Nephron (organoid): ENCODE results near the gene OAS3.

Experiments
- H3K27ac Mint-ChIP-seq, 3 experiments: 2 replicates each; pipeline ENCODE4 v1.8.0; 2020; ENCODE audit warnings: mixed read lengths in 3 of 3, mild to moderate bottlenecking in 2 of 3, moderate library complexity in 1 of 3
- H3K27me3 Mint-ChIP-seq: 2 replicates; pipeline ENCODE4 v1.8.0; 2021; ENCODE audit warnings: low read depth, mild to moderate bottlenecking, moderate library complexity, mixed read lengths
- H3K36me3 Mint-ChIP-seq: 2 replicates; pipeline ENCODE4 v1.8.0; 2020; ENCODE audit warnings: low read depth, mixed read lengths
- H3K4me1 Mint-ChIP-seq: 2 replicates; pipeline ENCODE4 v1.8.0; 2020; ENCODE audit warnings: mixed read lengths
- H3K4me3 Mint-ChIP-seq, 3 experiments: 2 replicates each; pipeline ENCODE4 v1.8.0; 2020; ENCODE audit warnings: mild to moderate bottlenecking in 3 of 3, mixed read lengths in 3 of 3, moderate library complexity in 2 of 3
- H3K9me3 Mint-ChIP-seq: 2 replicates; pipeline ENCODE4 v1.8.0; 2020; ENCODE audit warnings: mixed read lengths
- TF ChIP-seq, protein P1 (sequence below), 3 experiments: fragments of 200-600 bp; sonication (generic); IDR thresholded peaks; one replicate each; pipeline ENCODE4 v1.5.0; 2021; ENCODE audit warnings: antibody characterized with exemption in 3 of 3; ENCODE audit not compliant: unreplicated experiment in 3 of 3

The OAS3 gene

GRCh38 chr12:112977641-112978040 is 39.4 kb downstream of the OAS3 start:
- TF ChIP-seq, protein P1, sequence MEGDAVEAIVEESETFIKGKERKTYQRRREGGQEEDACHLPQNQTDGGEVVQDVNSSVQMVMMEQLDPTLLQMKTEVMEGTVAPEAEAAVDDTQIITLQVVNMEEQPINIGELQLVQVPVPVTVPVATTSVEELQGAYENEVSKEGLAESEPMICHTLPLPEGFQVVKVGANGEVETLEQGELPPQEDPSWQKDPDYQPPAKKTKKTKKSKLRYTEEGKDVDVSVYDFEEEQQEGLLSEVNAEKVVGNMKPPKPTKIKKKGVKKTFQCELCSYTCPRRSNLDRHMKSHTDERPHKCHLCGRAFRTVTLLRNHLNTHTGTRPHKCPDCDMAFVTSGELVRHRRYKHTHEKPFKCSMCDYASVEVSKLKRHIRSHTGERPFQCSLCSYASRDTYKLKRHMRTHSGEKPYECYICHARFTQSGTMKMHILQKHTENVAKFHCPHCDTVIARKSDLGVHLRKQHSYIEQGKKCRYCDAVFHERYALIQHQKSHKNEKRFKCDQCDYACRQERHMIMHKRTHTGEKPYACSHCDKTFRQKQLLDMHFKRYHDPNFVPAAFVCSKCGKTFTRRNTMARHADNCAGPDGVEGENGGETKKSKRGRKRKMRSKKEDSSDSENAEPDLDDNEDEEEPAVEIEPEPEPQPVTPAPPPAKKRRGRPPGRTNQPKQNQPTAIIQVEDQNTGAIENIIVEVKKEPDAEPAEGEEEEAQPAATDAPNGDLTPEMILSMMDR (IDR thresholded peaks at IDR 0.05; ENCODE audit: unreplicated experiment in 3 of 3) = no peak
- no peaks in the 10 kb centered on the region for H3K4me1 Mint-ChIP-seq

GRCh38 chr12:112978163-112979040 is 40.1 kb downstream of the OAS3 start, which contains the start of gene OAS2:
Gene OAS2, plus strand, starts transcription at chr12:112978519. Its CDS starts 90 bp downstream, at chr12:112978609.
- Mint-ChIP-seq H3K4me3 (no peak within 1 kb of the TSS), H3K4me1 (no peaks in the 10 kb centered on the region), H3K36me3 (no peaks in the 10 kb centered on the region), H3K27ac (no peak within 1 kb of the TSS), H3K27me3 (peaks cover under 1% of the 10 kb centered on the region), H3K9me3 (peaks cover 9% of the 10 kb centered on the region)
- TF ChIP-seq, protein P1 (IDR thresholded peaks at IDR 0.05; ENCODE audit: unreplicated experiment in 3 of 3) = no peak

More at GRCh38 chr12:112977641-112978040, 39.4 kb downstream of the OAS3 start:
- Mint-ChIP-seq H3K27ac (no peak overlapping the region), H3K36me3 (no peaks in the 10 kb centered on the region), H3K4me3 (no peak overlapping the region), H3K27me3 (no peaks in the 10 kb centered on the region), H3K9me3 (peaks cover 8% of the 10 kb centered on the region)

DNA sequence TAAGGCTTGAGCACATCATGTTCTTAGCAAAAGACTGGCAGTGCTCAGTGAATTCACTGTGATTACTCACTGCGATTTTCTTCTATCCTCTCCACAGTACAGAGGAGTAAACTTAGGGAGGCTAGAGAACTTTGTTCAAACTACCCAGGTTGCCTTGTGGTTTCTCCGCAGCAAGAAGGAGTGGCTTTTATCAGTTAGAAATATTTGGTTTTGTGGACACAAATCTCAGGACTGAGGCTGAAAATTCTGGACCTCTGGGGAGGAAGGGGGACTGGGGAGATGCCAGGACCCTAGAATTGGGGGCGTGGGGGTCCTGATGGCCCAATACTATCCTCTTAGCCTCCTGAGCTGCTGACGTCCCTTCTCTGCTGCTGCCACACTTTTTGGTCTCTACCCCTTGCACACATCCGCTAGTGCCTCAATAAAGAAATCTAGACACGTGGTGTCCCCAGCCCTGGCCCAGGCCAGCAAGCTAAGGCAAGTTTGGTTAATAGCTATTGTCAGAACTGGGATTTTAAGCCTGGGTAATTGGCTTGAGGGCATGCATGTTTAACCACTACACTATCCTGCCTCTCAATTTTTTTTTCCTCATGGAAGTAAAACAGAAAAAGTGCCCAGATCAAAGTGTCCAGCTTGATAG is 40.9 kb downstream of the OAS3 start:
- TF ChIP-seq, protein P1 (IDR thresholded peaks at IDR 0.05; ENCODE audit: unreplicated experiment in 3 of 3) = no peak
- H3K4me3 Mint-ChIP-seq = no peak overlapping the region
- peaks cover 4% of the 10 kb centered on the region for H3K27me3 Mint-ChIP-seq
- no peak overlapping the region for H3K27ac Mint-ChIP-seq
- peaks cover 9% of the 10 kb centered on the region for H3K9me3 Mint-ChIP-seq
- no peaks in the 10 kb centered on the region for H3K36me3 Mint-ChIP-seq
- H3K4me1 Mint-ChIP-seq = no peaks in the 10 kb centered on the region

- H3K27ac Mint-ChIP-seq = no peak overlapping the region
- TF ChIP-seq, protein P1 (IDR thresholded peaks at IDR 0.05; ENCODE audit: unreplicated experiment in 3 of 3) = no peak
- H3K9me3 Mint-ChIP-seq = peaks cover 20% of the 10 kb centered on the region
- H3K36me3 Mint-ChIP-seq = no peaks in the 10 kb centered on the region
- H3K4me3 Mint-ChIP-seq = no peak overlapping the region
- peaks cover 4% of the 10 kb centered on the region for H3K27me3 Mint-ChIP-seq
- no peaks in the 10 kb centered on the region for H3K4me1 Mint-ChIP-seq
Observed at GRCh38 chr12:112980491-112981158, 42.4 kb downstream of the OAS3 start.

DNA sequence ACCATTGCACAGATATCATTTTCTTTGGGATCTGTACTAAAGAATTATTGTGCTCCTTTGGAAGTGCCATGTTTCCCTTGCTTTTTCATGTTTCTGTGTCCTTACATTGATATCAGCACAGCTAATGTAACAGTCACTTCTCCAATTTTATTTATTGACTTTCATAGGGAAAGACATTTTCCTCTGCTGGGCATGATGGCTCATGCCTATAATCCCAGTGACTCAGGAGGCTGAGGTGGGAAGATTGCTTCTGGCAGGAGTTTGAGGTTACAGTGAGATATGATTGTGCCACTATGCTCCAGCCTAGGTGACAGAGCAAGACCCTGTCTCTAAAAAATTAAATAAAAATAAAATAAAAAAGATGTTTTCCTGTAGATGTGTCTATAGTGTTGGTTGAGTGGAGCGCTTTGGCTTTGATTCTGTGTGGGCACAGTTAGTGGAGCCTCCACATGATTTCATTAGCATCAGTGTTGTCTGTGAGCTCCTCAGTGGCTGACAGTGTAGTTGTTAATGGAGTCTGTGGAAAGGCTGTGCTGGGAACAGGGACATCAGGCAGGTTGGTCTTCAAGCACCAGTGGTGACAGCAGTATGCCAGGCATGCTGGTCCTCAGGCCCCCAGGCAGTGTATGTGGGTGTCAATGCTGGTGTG is 47.5 kb downstream of the OAS3 start:
- H3K4me3 Mint-ChIP-seq = no peak overlapping the region

More for the DNA sequence above, 47.5 kb downstream of the OAS3 start:
- peaks cover 20% of the 10 kb centered on the region for H3K9me3 Mint-ChIP-seq
- no peak overlapping the region for H3K27ac Mint-ChIP-seq
- H3K27me3 Mint-ChIP-seq = peaks cover 27% of the 10 kb centered on the region
- no peaks in the 10 kb centered on the region for H3K36me3 Mint-ChIP-seq
- TF ChIP-seq, protein P1 (IDR thresholded peaks at IDR 0.05; ENCODE audit: unreplicated experiment in 3 of 3) = no peak
- H3K4me1 Mint-ChIP-seq = no peaks in the 10 kb centered on the region
